Vagina (tissue), 2 donors: ENCODE measurements around the gene ADGRG6.

Source experiments
- POLR2A ChIP-seq, 2 donors: fragments of 450-650 bp; IDR thresholded peaks; one replicate each; pipeline ENCODE4 v1.6.1; 2017; ENCODE audit warnings: antibody characterized with exemption in 2 of 2, mild to moderate bottlenecking in 2 of 2, moderate library complexity in 2 of 2
- POLR2AphosphoS5 ChIP-seq, 2 donors: sonication (generic); formaldehyde crosslinking; IDR thresholded peaks; one replicate each; pipeline ENCODE4 v1.9.0; 2017; ENCODE audit warnings: antibody characterized with exemption in 2 of 2, mild to moderate bottlenecking in 2 of 2, low read depth in 1 of 2; ENCODE audit not compliant: insufficient read depth in 1 of 2
- TF ChIP-seq, protein P1 (sequence below), 3 experiments: fragments of 450-650 bp in 2 of 3; fragments of 200-600 bp in 1 of 3; sonication (generic) in 1 of 3; IDR thresholded peaks; one replicate each; pipeline ENCODE4 v1.5.1; 2017 to 2019; ENCODE audit warnings: antibody characterized with exemption in 3 of 3, mild to moderate bottlenecking in 2 of 3, moderate library complexity in 2 of 3

GRCh38 chr6:142381845-142382378 lies 80.1 kb downstream of the ADGRG6 start:
- TF ChIP-seq, protein P1, sequence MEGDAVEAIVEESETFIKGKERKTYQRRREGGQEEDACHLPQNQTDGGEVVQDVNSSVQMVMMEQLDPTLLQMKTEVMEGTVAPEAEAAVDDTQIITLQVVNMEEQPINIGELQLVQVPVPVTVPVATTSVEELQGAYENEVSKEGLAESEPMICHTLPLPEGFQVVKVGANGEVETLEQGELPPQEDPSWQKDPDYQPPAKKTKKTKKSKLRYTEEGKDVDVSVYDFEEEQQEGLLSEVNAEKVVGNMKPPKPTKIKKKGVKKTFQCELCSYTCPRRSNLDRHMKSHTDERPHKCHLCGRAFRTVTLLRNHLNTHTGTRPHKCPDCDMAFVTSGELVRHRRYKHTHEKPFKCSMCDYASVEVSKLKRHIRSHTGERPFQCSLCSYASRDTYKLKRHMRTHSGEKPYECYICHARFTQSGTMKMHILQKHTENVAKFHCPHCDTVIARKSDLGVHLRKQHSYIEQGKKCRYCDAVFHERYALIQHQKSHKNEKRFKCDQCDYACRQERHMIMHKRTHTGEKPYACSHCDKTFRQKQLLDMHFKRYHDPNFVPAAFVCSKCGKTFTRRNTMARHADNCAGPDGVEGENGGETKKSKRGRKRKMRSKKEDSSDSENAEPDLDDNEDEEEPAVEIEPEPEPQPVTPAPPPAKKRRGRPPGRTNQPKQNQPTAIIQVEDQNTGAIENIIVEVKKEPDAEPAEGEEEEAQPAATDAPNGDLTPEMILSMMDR (IDR thresholded peaks at IDR 0.05) = no peak
- no peak for TF ChIP-seq POLR2A (IDR thresholded peaks at IDR 0.05)
- no peak for TF ChIP-seq POLR2AphosphoS5 (IDR thresholded peaks at IDR 0.05; ENCODE audit: insufficient read depth in 1 of 2, low read depth in 1 of 2)
